GM12878 (cell line): ENCODE measurements around the gene MS4A1. TPM values are rescaled to one million over a fixed set of nuclear protein-coding genes. Genes with fewer than 3 reads are reported as not detected.
A peak's percentile ranks its signal among the peaks of the same experiment; 100 is the strongest.

Experiments
- ASH2L ChIP-seq: fragments of 300-600, 200-600 bp; sonication (generic); IDR thresholded peaks from 2 replicates; pipeline ENCODE4 v1.6.1; 2017; ENCODE audit warnings: low read depth, mild to moderate bottlenecking, borderline replicate concordance
- CBX3 ChIP-seq: fragments of 200-600 bp; sonication (generic); IDR thresholded peaks from 2 replicates; pipeline ENCODE4 v1.6.1; 2016; ENCODE audit warnings: low read depth, borderline replicate concordance
- CBX5 ChIP-seq: sonication (generic); IDR thresholded peaks from 2 replicates; pipeline ENCODE4 v1.6.1; 2016; ENCODE audit warnings: low read depth, moderate library complexity, mild to moderate bottlenecking, inconsistent platforms
- CHD1 ChIP-seq: IDR thresholded peaks from 2 replicates; pipeline ENCODE4 v1.6.1; 2012; ENCODE audit warnings: low read depth, low read length, improper control_type of control experiment
- CUX1 ChIP-seq: IDR thresholded peaks from 2 replicates; pipeline ENCODE4 v1.6.1; 2012; ENCODE audit warnings: improper control_type of control experiment, low read depth, low read length; ENCODE audit not compliant: insufficient replicate concordance
- IRF3 ChIP-seq: fragments of 450-650 bp; IDR thresholded peaks from 2 replicates; pipeline ENCODE4 v1.6.1; 2014; ENCODE audit warnings: mild to moderate bottlenecking
- MAX ChIP-seq: IDR thresholded peaks from 2 replicates; pipeline ENCODE4 v1.6.1; 2012; ENCODE audit warnings: low read depth, low read length, improper control_type of control experiment
- MEF2B ChIP-seq: fragments of 450-650 bp; IDR thresholded peaks from 2 replicates; pipeline ENCODE4 v1.6.1; 2018; ENCODE audit warnings: mild to moderate bottlenecking, moderate library complexity; ENCODE audit not compliant: partially characterized antibody, poor library complexity, severe bottlenecking
- NKRF ChIP-seq: fragments of 450-650 bp; conservative IDR thresholded peaks from 2 replicates; pipeline ENCODE4 v1.6.1; 2017; ENCODE audit warnings: mild to moderate bottlenecking, moderate library complexity
- PAX5 ChIP-seq: IDR thresholded peaks from 2 replicates; pipeline ENCODE4 v1.6.1; 2011; ENCODE audit warnings: low read depth, low read length, borderline replicate concordance
- POLR2AphosphoS2 ChIP-seq: IDR thresholded peaks from 2 replicates; pipeline ENCODE4 v1.6.1; 2011; ENCODE audit warnings: low read depth, mild to moderate bottlenecking, low read length, improper control_type of control experiment, moderate library complexity
- REST ChIP-seq: IDR thresholded peaks from 2 replicates; pipeline ENCODE4 v1.6.1; 2012; ENCODE audit warnings: mild to moderate bottlenecking, low read depth, low read length
- RUNX3 ChIP-seq: IDR thresholded peaks from 2 replicates; pipeline ENCODE4 v1.6.1; 2012; ENCODE audit warnings: low read length, inconsistent platforms
- STAT3 ChIP-seq: IDR thresholded peaks from 2 replicates; pipeline ENCODE4 v1.6.1; 2011; ENCODE audit warnings: low read depth, low read length, improper control_type of control experiment
- TCF7 ChIP-seq: IDR thresholded peaks from 2 replicates; pipeline ENCODE4 v1.6.1; 2014; ENCODE audit warnings: antibody characterized with exemption, borderline replicate concordance
- ZBTB33 ChIP-seq: fragments of 450-650 bp; IDR thresholded peaks from 2 replicates; pipeline ENCODE4 v1.6.1; 2017; ENCODE audit warnings: mild to moderate bottlenecking
- polyA plus RNA-seq, 11 experiments: library from polyadenylated mRNA; depleted of rRNA in 4 of 11; unstranded in 6 of 11; stranded (reverse) in 5 of 11; fragments of >200 nt; fragmentation: Nextera tagmentation in 4 of 11; fragmentation: Illumina TruSeq in 1 of 11; extraction: Ambion mirVana in 4 of 11; extraction: Trizol in 1 of 11; gene quantifications; 1 replicate in 1 of 11; 2 replicates in 10 of 11; pipeline versions ENCODE4 v1.2.1 to v1.2.3, GENCODE V29; 2011 to 2016; ENCODE audit warnings: inconsistent platforms in 2 of 11, missing spikeins in 2 of 11, low read depth in 1 of 11
- total RNA-seq, 4 experiments: library from RNA; depleted of rRNA in 3 of 4; stranded (reverse); fragments of >200 nt in 3 of 4; fragmentation: Illumina TruSeq in 1 of 4; extraction: Trizol in 1 of 4; gene quantifications; 2 replicates each; pipeline versions ENCODE4 v1.2.1 to v1.2.3, GENCODE V29; 2013 to 2021

Gene MS4A1
- total and polyA plus RNA-seq, 10 of the 15 experiments (the other 5 are each of a cell fraction or from before 2014, with no cell fraction given) = 329 to 2,106 (median 687) TPM

GRCh38 chr11:60457576-60457975, 1.9 kb downstream of the MS4A1 start (continued):
- TF ChIP-seq MEF2B (no peak), PAX5 (peak; percentile 71; the same call in 1 of the 2 replicates), ZBTB33 (no peak), STAT3 (no peak), NKRF (0 out of 2 replicates have a peak, but pooled peaks have one; percentile 42), MAX (peak; percentile 54; the same call in 1 of the 2 replicates), IRF3 (no peak), RUNX3 (peak; percentile 86), CBX5 (no peak), POLR2AphosphoS2 (peak; percentile 82; the same call in 1 of the 2 replicates), TCF7 (peak; percentile 58), CHD1 (no peak), ASH2L (no peak), CBX3 (no peak), REST (0 out of 2 replicates have a peak, but pooled peaks have one; percentile 7), CUX1 (no peak)
